GM20000 (cell line): ENCODE results near the gene SYT8.

Experiments
- DNase-seq: peaks from one replicate; pipeline ENCODE4 v3.0.0; 2012; ENCODE audit warnings: low spot score
- CTCF ChIP-seq: IDR thresholded peaks from 2 replicates; pipeline ENCODE4 v1.5.1; 2012; ENCODE audit warnings: mild to moderate bottlenecking, control low read depth; ENCODE audit errors: extremely low read depth, missing control alignments

SYT8 gene

DNA sequence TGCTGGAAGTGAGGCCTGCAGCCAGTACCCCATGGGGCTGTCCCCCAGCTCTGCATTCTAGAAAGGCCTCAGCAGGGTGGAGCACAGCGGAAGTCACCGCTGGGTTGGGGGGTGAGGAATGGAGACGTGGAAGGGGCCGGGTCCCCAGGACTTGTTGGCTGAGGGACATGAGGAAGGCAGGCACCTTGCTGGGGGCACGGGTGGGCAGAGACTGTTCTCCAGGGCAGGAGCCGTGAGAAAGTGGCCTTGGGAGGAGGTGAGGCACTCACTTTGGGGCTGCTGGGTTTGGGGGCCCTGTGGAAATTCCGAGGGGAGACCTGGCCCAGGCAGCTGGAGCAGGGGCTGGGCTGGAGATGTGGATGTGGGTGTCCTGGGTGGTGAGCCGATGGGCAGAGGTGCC is 9.0 kb downstream of the SYT8 start:
- no peak for TF ChIP-seq CTCF
- no peak for DNase-seq

- DNase-seq = no peak
- TF ChIP-seq CTCF = no peak
Measured at GRCh38 chr11:1844221-1845094, 9.7 kb downstream of the SYT8 start.

- DNase-seq = no peak
- no peak for TF ChIP-seq CTCF
Measured at GRCh38 chr11:1845095-1845429, 10.3 kb downstream of the SYT8 start.

DNA sequence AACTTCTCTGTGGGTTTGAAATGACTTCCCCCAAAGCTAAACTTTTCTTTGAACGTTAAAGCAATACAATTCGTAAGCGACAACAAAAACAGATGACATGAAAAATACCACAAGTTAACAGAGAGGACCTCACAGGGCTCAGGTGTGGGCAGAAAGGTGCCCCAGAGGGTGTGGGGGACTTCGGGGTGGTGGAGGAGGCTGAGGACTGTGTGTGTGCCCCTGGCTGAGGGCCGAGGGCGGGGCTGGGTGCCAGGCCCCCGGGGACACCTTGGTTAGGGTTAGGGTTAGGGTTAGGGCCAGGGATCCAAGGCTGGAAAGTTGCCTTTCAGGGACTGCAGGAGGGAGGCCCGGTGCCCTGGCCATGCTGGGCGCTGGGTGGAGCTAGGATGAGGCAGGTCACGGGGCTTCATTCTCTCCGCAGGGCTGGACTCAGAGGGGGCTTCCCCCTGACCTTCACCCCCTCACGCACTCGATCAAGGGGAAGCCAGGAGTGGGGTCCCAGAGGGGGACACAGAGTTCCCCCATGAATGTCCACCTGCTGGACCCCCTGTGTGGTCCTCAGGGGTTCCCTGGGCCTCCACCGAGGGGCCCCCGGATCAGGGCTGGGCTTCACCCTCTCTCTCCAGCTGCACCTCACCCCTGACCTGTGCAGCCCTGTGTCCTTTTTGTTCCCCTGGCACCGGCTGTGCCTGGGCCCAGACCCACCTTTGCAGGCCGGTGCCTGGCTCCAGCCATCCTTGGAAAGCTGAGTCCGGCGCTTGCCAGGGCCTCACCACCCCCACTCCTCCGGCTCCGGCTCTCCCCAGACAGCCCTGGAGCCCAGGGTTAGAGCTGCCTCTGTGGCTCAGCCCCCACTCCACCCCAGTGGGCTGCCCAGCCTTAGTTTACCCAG is 11.0 kb downstream of the SYT8 start:
- DNase-seq = no peak

GRCh38 chr11:1846453-1846932 is 11.7 kb downstream of the SYT8 start:
- TF ChIP-seq CTCF = no peak
- no peak for DNase-seq

More for the DNA sequence above, 11.0 kb downstream of the SYT8 start:
- no peak for TF ChIP-seq CTCF

DNA sequence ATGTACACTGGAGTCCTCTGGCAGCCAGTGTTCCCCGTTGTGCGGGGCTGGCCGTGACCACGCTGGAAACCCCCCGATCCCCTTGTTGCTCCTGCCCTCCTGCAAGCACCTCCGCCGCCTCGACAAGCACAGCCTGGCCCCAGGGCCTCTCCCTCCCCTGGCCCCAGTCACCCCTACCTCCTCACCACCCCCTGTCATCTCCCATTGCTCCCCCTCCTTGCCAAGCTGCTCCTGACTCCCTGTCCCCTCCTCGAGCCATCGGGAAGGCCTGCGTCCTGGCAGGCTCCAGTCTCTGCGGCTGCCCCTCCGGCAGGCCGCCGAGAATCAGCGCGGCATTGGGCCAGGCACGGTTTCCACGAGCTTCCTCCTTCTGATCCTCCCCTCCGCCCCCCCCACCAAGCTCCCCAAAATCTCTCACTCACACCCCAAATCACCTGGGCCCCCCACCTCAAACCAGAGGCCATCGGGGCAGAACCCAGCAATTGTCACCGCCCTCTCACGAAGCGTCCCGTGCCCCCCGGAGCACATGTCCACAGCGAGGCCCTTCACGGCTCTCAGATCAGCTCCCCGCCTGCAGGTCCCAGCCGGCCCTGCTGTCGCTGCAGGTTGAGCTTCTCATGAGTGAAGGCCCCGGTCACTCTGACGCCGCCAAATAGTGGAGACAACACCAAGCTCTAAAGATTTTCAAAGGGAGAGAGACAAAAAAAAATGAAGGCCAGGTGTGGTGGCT is 12.4 kb downstream of the SYT8 start:
- DNase-seq = no peak
- no peak for TF ChIP-seq CTCF
